ENCODE results near the gene SH2D1B.

Gene SH2D1B

DNA sequence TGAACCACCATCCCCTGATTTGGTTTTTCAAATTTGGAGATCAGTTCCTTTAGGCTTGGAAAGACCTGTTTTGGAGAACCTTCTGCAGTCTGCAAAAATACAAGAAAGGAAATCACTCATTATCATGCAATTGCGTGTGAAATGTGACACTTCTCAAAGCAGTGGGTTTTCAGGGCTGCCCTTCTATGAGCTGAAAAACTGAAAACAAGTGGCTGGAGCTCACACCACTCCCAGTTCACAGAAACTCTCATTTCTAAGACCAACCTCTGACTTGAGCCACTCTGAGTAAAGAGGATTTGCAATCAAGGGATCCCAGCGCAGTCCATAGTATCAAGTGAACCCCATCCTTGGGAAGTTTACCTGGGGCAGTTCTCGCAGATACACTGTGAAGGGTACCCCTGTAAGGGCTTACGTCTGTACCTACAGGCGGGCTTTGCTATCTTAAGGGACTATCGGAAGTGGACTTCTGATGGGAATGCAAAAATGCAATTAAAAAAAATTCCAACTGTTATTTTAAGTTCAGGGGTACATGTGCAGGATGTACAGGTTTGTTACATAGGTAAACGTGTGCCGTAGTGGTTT lies 12.8 kb downstream of the SH2D1B start:
- DNase-seq (ENCODE audit: low read depth) = no peak

GRCh38 chr1:162397943-162398560 lies 13.9 kb downstream of the SH2D1B start:
- no peak for DNase-seq (ENCODE audit: low read depth)

GRCh38 chr1:162397039-162397448 lies 14.9 kb downstream of the SH2D1B start:
- DNase-seq (ENCODE audit: low read depth) = peak; percentile 41

- DNase-seq (ENCODE audit: low read depth) = no peak
These were observed 15.6 kb downstream of the SH2D1B start for GRCh38 chr1:162396201-162396906.

GRCh38 chr1:162391790-162392563 lies 20.0 kb downstream of the SH2D1B start:
- peak; percentile 68 for DNase-seq (ENCODE audit: low read depth)

DNA sequence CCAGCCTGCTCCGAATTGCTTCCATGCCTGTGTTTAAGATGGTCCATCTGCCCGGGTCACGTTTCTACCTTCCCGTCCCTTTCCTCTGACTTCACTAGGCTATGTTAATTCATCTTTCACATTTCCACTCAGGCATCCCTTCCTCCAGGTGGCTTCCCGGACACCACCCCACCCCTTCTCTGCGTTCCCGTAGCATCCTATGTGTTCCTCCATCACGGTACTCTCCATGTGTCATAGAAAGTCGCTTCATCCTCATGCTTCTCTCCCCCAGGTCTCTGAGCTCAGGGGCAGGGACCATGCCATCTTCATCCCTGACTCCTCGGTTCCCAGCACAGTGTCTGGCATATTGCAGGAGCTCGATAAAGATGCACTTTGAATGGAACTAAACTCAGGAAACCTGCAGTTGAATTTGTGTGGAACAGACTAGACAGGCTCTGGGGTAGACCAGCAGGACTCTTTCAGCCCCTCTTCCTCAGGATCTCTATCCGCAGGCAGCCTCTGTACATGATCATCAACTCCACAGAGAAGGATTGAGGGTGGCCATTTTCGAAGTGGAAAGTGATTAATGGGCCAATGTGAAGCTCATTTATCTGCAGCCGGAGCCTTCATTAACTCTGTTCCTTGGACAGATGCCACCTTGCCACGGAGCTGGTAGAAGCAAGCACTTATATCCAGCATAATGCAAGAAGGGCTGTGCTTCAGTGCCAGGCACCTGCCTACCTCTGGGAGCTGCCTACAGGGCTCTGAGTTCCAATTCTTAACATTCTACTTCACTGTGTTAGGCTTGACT lies 21.3 kb downstream of the SH2D1B start:
- DNase-seq (ENCODE audit: low read depth) = no peak

DNA sequence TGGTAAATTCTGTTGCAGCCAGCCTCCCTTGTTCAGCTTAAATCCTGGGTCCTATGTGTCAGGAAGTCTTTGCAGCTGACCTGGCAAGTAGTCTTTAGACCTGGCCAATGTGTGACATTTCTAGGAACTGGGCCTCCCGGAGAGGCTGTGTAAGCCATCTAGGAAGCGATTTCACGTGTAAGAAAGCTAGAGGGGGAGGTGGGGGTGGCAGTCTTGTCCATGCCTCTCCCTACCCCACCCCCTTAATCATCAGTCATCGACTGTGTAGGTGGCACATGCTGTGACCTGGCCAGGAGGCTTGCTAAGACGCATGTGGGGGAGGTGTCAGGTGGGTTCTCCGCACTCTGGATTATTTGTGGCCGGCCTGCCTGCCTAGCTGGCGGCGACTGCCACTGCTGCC lies 22.0 kb downstream of the SH2D1B start:
- no peak for DNase-seq (ENCODE audit: low read depth)

GRCh38 chr1:162389021-162389818 lies 22.7 kb downstream of the SH2D1B start:
- peak; percentile 54 for DNase-seq (ENCODE audit: low read depth)

DNA sequence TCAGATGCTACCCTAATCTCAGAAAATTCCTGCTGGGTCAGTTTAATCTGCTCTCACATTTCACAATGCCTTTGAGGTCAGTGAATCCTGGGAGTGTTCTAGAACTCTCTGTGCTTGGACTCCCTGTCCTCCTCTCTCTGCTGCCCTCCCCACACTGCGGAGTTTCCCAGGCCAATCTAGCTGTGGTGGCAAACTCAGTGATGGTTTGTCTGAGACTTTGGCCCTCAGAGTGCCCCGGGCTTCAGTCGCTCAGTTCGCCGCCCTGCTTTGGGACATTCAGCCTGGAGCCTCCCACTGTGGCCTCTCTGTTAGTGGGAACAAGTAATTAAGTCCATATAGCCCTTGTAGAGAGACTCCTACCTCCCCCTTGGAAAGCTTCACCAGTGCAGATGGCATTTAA lies 23.3 kb downstream of the SH2D1B start:
- DNase-seq (ENCODE audit: low read depth) = no peak

DNA sequence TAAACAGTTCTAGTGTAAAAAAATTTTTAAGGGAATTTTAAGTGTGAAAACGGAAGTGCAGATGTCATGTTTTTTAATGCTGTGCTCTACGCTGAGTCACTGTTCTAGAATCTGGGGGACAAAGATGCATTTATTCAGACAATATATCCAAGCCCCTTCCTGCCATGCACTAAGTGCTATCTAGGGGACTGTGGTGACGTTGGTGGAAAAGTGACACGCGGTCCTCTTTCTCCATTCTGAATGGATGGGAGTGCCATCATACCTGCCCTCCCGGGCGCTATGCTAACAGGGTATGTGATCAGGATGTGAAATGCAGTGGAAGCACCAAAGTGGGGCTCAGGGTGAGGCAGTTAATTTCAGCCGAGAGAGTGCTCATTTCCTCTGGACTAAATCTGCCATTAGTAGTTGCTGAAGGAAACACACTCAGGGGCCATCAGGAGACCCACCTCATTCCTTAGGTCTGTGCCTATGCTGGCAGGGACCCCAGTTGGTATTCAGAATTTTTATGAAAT lies 23.8 kb downstream of the SH2D1B start:
- no peak for DNase-seq (ENCODE audit: low read depth)

DNA sequence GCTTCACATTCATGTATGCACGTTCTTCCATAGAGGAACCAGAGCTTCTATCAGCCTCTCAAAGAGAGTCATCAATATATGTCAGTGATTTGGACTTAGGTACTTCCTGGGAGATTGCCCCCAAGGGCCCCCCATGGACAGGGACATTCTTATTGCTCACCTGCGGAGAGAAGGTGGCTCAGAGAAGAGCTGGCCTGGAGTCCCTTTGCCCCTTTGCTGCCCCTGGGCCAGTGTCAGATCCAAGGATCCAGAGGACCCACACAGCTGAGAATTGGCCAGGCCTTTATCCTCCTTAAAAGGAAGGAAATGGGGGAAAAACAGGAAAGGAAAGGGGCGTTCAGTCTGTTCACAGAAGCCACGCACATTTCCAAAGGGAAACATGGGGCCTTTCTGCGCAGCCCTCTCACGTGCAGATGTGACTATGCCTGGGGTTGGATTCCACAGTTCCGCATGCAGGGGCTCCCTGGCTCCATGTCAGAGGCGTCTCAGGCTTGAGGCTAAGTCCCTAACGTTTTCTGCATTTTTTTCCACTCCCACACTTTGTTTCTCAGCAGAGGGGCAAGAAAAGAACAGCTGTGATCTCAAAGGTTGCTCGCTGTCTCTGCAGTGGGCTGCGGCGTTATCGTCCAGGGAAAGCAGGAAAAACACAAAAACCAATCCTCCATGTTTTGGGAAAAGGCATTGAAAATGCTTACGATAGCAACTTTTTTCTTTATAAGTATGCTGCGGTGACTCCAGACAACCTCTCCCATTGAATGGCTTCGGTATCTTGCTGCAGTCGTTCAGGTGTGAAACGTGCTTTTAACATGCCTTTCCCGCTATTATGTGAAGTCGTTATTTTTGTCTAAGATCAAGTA lies 24.5 kb downstream of the SH2D1B start:
- no peak for DNase-seq (ENCODE audit: low read depth)

DNA sequence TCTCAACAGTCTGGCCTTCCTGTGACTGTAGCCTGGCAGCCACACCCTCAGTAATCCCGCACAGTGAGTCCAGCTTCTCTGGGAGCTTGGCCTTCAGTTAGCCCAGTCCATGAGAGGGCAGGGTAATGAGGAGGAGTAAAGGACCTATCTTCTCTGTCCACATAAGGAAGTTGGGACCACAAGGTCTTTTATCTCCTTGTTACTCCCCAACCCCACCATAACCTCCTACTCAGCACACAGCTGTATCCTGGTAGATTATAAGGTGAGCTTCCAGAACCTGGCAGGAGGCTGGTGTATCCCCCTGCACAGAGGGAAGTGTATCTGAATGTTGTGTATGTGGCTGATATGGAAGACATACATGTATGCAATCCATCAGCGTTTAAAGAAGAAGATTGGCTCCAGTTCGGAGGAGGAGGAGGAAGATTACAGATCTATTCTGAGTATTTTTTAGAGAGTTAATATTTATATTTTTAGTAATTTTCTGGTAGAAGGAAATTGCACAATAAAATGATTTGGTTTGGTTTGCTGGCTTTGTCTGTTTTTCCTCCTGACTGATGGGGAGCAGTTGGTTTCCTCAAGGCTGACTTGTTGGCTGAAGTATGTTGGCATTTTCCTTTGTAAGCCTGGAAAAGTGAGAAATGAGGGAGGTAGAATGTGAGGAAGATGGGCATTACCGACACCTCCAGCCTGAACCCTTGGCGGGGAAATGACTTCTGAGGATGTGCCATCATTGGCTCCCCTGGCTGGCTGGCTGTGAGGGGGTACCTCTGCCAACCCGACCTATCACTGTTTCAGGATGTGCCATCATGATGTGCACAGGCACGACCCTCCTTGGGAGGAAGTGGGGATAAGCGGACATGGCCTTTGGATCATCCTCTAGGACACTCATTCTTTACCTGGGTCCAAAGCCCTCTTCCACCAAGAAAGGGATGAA lies 25.4 kb downstream of the SH2D1B start:
- DNase-seq (ENCODE audit: low read depth) = no peak

- no peak for DNase-seq (ENCODE audit: low read depth)
These were observed 26.2 kb downstream of the SH2D1B start for GRCh38 chr1:162385702-162386101.

DNA sequence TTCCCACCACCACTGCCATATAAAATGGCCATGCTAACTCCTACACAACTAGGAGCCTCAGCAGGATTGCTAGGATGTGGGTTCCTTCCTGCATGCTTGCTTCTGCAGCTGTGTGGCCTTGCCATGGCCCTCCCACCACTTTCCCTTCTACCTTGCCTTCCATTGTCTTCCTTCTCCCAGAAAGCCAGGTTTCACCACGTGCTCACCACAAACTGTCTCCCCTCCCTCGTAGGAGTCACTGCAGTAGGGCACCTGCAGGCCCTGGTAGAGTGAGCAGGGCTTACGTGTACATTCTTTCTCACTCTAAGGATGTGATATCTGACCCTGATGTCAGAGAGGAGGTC lies 26.7 kb downstream of the SH2D1B start:
- no peak for DNase-seq (ENCODE audit: low read depth)

DNA sequence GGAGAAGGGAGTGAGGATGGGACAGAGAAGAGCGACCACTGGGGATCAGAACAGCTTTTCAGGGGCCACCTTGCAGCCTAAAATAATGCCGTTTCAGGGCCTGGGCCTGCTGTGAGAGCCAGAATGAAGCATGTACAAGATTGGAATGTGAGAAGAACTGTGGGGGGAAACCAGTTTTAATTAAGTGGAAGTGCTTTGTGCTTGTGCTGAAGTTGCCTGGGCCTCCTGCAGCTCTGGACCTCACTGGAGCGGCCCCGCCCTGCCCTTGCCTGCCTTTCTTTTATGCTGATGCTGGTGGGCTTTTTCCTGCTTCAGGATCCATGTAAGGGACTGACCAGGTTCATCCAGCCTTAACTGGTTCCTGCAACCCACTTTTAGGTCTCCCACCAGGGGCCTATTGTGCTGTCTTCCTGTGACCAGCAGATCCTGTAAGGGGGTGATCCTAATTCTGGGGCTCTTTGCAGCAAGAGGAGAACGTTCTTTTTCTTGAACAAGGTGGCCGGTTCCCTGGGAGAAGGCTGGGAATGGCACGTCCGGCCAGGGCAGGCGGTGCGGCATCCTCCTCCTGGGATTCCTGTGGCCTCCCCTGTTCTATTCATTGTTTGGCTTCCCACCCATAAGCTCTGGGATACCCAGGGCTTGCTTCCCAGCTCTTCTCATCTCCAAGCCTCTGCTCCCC lies 27.2 kb downstream of the SH2D1B start:
- DNase-seq (ENCODE audit: low read depth) = no peak

DNA sequence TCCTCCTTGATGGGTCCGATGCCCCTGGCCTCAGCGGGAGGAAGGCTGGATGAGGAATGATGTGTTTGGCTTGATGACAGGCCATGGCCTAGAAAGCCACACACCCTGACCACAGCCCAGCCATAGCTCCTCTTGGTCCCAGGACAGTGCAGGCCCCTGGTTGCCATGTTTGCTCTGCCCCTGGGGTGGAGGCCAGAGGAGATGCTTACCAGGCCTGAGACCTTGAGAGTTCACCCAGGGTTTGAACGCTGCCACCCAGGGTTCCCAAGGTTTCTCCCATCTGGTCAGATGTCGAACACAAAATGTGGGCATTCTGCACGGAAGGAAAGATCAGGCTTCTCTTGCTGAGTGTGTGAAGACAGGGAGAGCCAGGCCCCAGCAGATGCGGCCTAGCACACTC lies 27.8 kb downstream of the SH2D1B start:
- DNase-seq (ENCODE audit: low read depth) = no peak

DNA sequence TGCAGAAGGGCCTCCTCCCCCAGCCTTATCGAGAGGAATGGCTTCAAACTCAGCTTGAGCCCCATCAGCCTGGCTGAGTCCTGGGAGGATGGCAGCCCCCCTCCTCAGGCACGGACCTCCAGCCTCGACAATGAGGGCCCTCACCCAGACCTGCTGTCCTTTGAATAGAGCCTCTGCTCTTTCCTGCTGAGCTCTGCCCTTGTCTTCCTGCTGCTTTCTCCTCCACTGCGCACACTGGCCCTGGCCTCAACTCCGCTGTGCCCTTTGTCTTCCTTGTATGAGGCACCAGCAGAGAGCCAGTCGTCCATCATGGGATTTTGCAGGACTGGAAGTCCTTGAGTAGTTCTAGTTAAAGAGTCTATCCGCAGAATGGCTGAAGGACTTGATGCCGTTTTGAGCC lies 28.4 kb downstream of the SH2D1B start:
- no peak for DNase-seq (ENCODE audit: low read depth)

DNA sequence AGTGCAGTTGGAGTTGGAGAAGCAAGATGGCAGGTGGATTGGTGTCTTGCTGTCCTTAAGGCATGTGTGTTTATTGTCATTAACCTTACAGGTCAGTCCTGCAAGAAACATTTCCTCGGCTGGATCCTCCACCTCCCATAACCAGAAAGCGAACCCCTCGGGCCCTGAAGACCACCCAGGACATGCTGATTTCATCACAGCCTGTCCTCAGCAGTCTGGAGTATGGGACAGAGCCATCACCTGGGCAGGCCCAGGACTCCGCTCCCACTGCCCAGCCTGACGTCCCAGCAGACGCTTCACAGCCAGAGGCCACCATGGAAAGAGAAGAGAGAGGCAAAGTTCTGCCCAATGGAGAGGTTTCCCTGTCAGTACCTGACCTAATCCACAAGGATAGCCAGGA lies 28.8 kb downstream of the SH2D1B start:
- DNase-seq (ENCODE audit: low read depth) = no peak
